HPDE6-E6E7 (cell line): ENCODE data around the gene PHKA1.
"Not testable (repeated sequence)": the region's sequence is repeated elsewhere in the genome, so short reads cannot be mapped to it uniquely, and the experiment has no call there.

ENCODE experiments used
- DNase-seq: peaks from one replicate; pipeline ENCODE4 v3.0.0; 2011; ENCODE audit warnings: missing footprints; ENCODE audit errors: extremely low spot score

The PHKA1 gene

GRCh38 chrX:72666451-72666850 is 47.7 kb downstream of the PHKA1 start:
- no peak for DNase-seq

GRCh38 chrX:72663737-72664136 is 50.4 kb downstream of the PHKA1 start:
- DNase-seq = no peak

DNA sequence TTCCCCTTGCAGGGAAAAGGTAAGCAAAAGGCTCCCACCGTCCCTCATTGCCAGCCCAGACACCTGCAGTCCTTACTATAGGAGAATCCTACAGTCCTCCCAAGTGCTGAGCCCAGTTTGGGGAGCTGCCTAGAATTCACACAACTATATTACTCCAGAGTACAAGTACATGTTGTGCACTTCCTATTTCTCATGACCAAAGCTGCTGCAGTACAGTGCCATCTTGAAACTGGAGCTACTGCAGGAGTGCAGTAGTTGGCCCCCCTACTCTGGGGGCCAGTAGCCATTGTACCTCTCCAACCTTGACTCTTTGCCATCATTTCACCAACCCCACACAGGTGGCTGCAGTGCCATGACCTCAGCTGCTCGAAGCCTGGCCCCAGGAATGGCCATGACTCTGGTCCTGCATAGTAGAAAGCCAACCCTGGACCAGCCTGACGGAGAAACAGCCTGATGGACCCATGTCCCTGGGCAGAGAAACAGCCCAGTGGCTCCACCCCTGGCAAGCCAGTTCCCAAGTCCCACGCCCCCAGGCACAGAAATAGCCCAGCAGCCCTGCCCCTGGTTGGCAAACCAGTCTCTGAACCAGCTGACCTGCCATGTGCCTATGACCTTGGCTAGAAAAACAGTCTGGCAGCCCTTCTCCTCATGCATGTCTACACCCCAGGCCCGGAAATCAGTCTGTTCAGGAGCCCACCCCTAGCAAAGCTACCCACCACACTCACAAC is 51.9 kb downstream of the PHKA1 start:
- no peak for DNase-seq

DNA sequence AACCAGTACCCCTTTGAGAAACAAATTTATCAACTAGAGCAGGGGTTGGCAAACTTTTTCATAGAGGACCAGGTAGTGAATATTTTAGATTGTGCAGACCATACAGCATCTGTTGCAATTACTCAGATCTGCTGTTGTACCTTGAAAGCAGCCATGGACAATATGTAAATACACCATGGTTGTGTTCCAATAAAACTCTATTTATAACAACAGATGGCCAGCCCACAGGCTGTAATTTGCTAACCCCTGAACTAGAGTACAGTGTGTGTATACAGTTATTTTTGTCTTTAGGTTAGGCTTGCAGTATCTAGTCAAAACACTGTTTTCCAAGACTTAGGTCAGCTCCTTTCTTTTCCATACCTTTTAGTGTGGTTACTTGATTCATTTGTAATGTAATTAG is 54.4 kb downstream of the PHKA1 start:
- DNase-seq = no peak

DNA sequence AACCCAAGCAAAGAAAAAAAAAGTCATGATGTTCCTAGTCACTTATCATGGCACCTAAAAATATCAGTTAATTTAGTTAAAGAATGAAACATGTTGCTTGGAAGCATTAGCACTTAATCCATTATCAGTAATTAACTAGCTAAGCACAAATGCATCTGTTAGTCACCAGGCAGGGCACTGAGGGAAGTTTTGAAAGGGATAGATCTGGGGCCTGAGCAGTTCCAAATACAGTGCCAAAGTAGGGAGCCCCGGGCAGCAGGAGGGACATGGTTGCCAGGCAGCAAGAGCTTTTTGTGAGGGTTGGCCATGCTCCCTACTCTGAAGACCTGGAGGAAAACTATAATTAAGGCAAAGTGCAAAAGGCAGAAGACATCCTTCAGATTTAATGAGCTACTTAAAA is 62.0 kb downstream of the PHKA1 start:
- no peak for DNase-seq

DNA sequence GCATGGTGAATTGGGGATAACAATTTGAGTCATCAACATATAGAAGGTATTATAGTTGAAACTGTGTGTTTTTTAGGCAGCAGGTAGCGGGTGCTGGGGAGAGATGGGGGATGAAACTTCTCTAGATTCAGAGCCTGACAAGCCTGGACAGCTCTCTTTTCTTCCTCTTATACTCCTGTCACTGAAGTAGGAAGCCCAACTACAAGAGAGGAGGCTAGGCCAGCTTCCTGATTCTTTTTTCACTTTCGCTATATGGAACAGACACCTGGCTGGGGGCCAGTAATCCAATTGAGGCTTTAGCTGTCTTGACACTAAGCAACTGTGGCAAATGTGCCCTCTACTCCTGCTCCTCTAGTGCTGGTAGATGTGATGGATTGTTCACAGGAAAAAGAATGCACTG is 69.2 kb downstream of the PHKA1 start:
- DNase-seq = peak; percentile 11

- DNase-seq = no peak
Measured at GRCh38 chrX:72641611-72642010, 72.5 kb downstream of the PHKA1 start.

DNA sequence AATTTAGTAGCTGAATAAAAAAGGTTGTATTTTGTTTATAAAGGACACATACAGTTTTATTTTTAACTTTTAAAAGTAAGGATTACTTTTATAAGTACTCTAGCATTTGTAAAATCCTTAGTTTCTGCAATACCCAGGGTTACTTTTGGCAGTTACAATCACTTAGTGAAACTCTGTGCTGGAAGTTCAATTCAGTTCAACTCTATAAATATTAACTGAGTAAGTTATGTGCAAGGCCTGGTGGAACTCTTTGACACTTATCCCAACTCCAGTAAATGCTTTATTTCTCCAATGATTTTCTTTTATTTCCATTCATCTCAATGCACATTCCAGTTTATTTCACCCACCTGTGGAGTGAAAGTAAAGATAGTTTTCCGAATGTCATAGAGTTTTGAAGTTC is 78.2 kb downstream of the PHKA1 start:
- DNase-seq = no peak

DNA sequence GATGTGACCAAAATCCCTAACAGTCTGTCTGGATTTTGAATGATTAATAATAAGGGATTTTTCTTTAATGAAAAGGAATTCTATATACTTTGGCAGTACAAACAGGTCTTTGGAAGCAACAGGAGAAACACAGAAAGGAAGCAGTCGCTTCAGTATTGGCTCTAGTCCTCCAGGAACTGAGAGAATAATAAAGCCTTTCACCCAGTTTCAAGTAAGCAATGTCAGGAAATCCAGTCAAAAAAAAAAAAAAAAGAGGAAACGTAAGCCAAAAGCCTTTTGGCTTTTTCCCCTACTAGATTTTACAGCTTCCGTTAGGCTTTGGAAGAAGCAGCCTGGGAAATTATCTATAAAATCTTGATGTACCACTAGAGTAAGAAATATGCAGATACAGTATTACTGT is 79.8 kb downstream of the PHKA1 start:
- no peak for DNase-seq

DNA sequence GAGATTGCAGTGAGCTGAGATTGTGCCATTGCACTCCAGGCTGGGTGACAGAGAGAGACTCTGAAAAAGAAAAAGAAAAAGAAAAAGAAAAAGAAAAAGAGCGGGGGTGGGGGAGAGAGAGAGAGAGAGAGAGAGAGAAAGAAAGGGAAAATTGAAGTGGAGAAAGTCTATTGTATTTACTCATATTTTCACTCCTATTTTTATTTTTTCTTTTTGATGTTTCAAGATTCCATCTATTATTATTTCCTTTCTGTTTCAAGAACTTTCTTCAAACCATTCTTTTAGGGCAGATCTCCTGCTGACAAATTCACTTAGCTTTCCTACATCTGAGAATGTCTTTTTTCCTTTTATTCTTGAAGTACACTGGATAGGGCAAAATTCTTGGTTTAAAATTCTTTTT is 83.9 kb downstream of the PHKA1 start:
- DNase-seq = no peak

DNA sequence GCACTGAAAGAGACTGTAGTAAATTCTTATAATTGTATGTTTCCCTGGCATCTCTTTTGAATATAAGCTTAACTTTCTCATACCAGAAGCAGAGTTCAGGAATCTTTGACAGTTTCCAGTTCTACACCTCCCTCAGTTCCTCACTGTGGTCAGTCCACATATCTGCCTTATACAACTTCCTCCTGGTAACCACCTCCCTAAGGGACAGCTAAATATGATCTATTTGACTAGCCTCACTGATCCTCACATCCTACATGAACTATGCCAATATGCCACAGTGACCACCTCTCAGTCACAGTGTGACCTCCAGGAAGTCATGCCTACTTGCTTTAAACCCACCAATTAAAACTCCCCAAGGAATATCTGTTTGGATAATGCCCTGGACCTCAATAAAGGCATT is 89.9 kb downstream of the PHKA1 start:
- DNase-seq = no peak

- DNase-seq = peak; percentile 16
Measured at GRCh38 chrX:72621625-72622485, 92.3 kb downstream of the PHKA1 start.

DNA sequence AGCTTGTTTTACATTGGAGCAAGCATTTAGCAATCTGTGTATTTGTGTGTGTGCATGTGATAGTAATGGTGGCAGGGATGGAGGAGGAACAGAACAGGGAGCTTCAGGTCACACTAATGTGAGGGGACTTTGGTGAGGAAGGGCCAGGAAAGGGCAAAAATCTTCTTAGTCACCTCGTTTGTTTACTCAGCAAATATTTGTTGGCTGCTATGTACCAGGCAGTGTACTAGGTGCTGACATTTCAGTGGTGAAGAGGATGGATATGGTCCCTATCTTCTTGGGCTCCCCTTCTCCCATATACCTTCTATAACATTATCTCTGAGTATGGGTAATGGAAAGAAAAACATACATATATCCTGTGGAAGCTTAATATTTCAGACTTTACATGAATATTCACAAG is 92.9 kb downstream of the PHKA1 start:
- no peak for DNase-seq

DNA sequence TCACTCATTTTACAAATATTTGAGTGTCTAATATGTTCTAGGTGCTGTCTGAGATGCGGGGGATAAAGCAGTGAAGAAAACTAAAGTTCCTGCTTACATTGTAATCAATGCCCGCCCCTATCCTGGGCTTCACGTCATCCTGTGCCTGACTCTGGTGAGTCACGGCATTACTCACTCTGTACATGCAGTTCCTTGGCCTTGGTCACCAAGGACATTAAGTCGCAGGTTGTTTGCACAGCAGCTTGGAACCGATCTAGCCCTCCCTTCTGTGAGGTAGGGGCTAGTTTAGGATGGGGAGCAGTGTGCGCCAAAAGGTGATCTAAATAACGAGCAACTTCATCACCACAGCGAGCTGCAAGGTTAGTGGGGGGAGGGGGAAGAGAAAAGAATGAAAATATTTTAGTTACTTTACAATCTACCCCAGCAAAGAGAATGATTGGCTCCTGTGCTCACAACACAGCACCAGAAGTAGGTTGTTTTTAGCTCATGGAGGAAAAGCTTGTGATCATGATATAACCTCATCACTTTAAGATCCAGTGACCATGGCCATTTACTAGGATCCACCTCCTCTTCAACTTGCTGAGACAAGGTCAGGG is 93.5 kb downstream of the PHKA1 start:
- DNase-seq = peak; percentile 60

GRCh38 chrX:72609313-72609712 is 104.8 kb downstream of the PHKA1 start:
- DNase-seq = peak; percentile 13

- no peak for DNase-seq
Measured at GRCh38 chrX:72604705-72605104, 109.4 kb downstream of the PHKA1 start.

DNA sequence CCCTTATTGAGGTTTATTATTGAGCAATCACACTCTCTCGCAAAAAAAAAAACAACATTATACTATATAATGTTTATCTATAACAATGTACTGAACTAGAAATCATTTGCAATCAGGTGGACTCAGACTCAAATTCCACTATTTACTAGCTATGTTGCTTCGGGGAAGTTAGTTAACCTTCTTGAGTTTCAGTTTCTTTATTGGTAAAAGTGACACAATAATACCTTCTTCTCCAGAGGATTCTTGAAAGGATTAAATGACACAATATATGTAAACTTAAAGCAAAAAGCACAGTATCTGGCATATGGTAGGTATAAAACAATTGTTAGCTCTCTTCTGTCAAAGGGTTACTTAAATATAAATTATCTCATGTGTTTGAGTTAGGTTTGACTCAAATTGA is 110.0 kb downstream of the PHKA1 start:
- DNase-seq = no peak

DNA sequence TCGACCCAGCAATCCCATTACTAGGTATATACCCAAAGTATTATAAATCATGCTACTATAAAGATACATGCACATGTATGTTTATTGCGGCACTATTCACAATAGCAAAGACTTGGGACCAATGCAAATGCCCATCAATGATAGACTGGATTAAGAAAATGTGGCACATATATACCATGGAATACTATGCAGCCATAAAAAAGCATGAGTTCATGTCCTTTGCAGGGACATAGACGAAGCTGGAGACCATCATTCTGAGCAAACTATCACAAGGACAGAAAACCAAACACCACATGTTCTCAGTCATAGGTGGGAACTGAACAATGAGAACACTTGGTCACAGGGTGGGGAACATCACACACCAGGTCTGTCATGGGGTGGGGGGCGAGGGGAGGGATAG is 123.1 kb downstream of the PHKA1 start:
- not testable (repeated sequence) for DNase-seq

DNA sequence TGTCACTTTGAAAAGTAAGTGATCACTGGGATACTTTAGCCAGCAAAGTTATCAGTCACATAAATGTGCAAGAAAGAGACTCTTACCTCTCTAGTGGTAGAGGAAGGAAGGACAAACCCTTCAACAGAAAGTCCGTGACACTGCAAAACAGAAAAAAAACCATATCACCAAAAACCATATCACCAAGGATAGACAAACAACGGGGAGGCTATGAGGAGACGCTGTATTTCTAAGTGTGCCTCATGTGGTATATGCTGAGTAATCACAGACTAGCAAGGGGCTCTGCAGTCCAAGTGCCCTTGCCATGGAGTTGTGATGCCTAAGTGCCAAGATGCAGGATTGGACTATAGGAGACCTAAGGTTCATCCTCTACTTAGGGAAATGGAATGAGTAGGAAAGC is 129.9 kb downstream of the PHKA1 start:
- no peak for DNase-seq

- DNase-seq = no peak
Measured at GRCh38 chrX:72576141-72576894, 137.8 kb downstream of the PHKA1 start.

DNA sequence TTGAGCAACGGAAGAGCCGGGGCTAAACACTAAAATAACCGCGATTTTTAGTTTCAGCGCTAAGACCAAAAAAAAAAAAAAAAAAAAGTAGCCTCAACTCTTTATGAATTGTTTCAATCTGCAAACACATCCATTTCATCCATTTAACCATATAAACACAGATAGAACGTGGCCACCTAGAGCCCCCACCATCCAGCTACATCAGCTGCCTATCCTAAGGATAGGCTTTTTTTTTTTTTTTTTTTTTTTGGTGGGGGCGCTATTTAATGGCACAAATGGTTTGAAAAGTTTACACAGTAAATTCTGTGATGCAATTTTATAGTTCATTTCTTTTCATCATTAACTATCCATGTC is 141.0 kb downstream of the PHKA1 start:
- no peak for DNase-seq
